Naive thymus-derived CD4-positive, alpha-beta T cell (primary cell): ENCODE data around the gene WDR20. TPM values are rescaled to one million over a fixed set of nuclear protein-coding genes. Genes with fewer than 3 reads are reported as not detected.
"Not testable (repeated sequence)": the region's sequence is repeated elsewhere in the genome, so short reads cannot be mapped to it uniquely, and the experiment has no call there.

Experiments used
- ATAC-seq: fragments of 150-1000 bp; cut with Tn5 transposase; 2 replicates; pipeline ENCODE4 v1.10.0; 2021; ENCODE audit warnings: mild to moderate bottlenecking, moderate library complexity
- CTCF ChIA-PET: fragments of 350-600 bp; sonication (Branson Sonifier 250); formaldehyde crosslinking; loops from one replicate; lab custom pipeline; 2021; ENCODE audit warnings: antibody characterized with exemption; lab: Charles Lee
- POLR2A ChIA-PET: fragments of 350-600 bp; sonication (Branson Sonifier 250); formaldehyde crosslinking; loops from one replicate; lab custom pipeline; 2021; ENCODE audit warnings: antibody characterized with exemption, inconsistent platforms; lab: Charles Lee
- DNase-seq, 9 donors: peaks; one replicate each; pipeline versions ENCODE4 v3.0.0 to v3.0.0-alpha.2; 2020 to 2022; ENCODE audit warnings: mixed read lengths in 1 of 9
- H3K27ac ChIP-seq: one replicate; pipeline ENCODE4 v1.7.0; 2013; ENCODE audit warnings: mild to moderate bottlenecking, low read depth, low read length, moderate library complexity
- H3K27me3 ChIP-seq, 2 donors: one replicate each; pipeline ENCODE4 v1.7.0; 2013; ENCODE audit warnings: low read length in 2 of 2, mild to moderate bottlenecking in 2 of 2, moderate library complexity in 2 of 2; ENCODE audit not compliant: control insufficient read depth in 2 of 2, insufficient read depth in 2 of 2
- H3K36me3 ChIP-seq, 3 experiments: 1 replicate in 2 of 3; 2 replicates in 1 of 3; pipeline ENCODE4 v1.7.0; 2013; ENCODE audit warnings: low read length in 3 of 3, mild to moderate bottlenecking in 3 of 3, moderate library complexity in 1 of 3; ENCODE audit not compliant: insufficient read depth in 3 of 3, control insufficient read depth in 2 of 3
- H3K4me1 ChIP-seq, 2 donors: one replicate each; pipeline ENCODE4 v1.7.0; 2013; ENCODE audit warnings: low read length in 2 of 2, mild to moderate bottlenecking in 2 of 2, moderate library complexity in 1 of 2; ENCODE audit not compliant: control insufficient read depth in 2 of 2, insufficient read depth in 2 of 2
- H3K4me3 ChIP-seq: 2 replicates; pipeline ENCODE4 v1.7.0; 2013; ENCODE audit warnings: mild to moderate bottlenecking, low read length
- H3K9me3 ChIP-seq, 3 experiments: 1 replicate in 2 of 3; 2 replicates in 1 of 3; pipeline ENCODE4 v1.7.0; 2013; ENCODE audit warnings: low read length in 3 of 3; ENCODE audit not compliant: control insufficient read depth in 2 of 3
- H3K27ac Mint-ChIP-seq, 9 donors: one replicate each; pipeline ENCODE4 v1.8.0; 2020 to 2022; ENCODE audit warnings: mixed read lengths in 9 of 9, mild to moderate bottlenecking in 8 of 9, moderate library complexity in 5 of 9, inconsistent platforms in 2 of 9
- H3K27me3 Mint-ChIP-seq, 5 donors: one replicate each; pipeline ENCODE4 v1.8.0; 2021 to 2022; ENCODE audit warnings: mixed read lengths in 5 of 5, mild to moderate bottlenecking in 1 of 5
- H3K36me3 Mint-ChIP-seq, 5 donors: one replicate each; pipeline ENCODE4 v1.8.0; 2020 to 2022; ENCODE audit warnings: mixed read lengths in 5 of 5, mild to moderate bottlenecking in 3 of 5, inconsistent platforms in 1 of 5
- H3K4me1 Mint-ChIP-seq, 7 donors: one replicate each; pipeline ENCODE4 v1.8.0; 2020 to 2022; ENCODE audit warnings: mixed read lengths in 7 of 7, mild to moderate bottlenecking in 3 of 7, inconsistent platforms in 1 of 7
- H3K4me3 Mint-ChIP-seq, 10 donors: one replicate each; pipeline ENCODE4 v1.8.0; 2020 to 2022; ENCODE audit warnings: mild to moderate bottlenecking in 10 of 10, mixed read lengths in 10 of 10, moderate library complexity in 6 of 10, inconsistent platforms in 2 of 10
- H3K9me3 Mint-ChIP-seq, 11 donors: one replicate each; pipeline ENCODE4 v1.8.0; 2020 to 2022; ENCODE audit warnings: mixed read lengths in 11 of 11, mild to moderate bottlenecking in 4 of 11, inconsistent platforms in 1 of 11, moderate library complexity in 1 of 11
- intact Hi-C, 2 donors: fragments of 100-400 bp; cut with micrococcal nuclease; formaldehyde crosslinking; loops; one replicate each; pipeline ENCODE4 v1.15.1; 2023
- polyA plus RNA-seq, 2 donors: library from polyadenylated mRNA; unstranded; fragments of 300-500 nt; fragmentation: Illumina TruSeq; gene quantifications; one replicate each; pipeline ENCODE4 v1.2.3, GENCODE V29; 2021
- total RNA-seq, 6 experiments: library from RNA in 5 of 6; stranded (reverse) in 5 of 6; gene quantifications; 1 replicate in 5 of 6; 2 replicates in 1 of 6; pipeline ENCODE4 v1.2.3 and lab custom pipeline; 2021 to 2026

The WDR20 gene
- total and polyA plus RNA-seq, 7 experiments from 2014 or later = 9.1 to 67.8 (median 36.1) TPM

- Histone ChIP-seq H3K4me3 (no peak overlapping the region), H3K36me3 (no peaks in the 10 kb centered on the region), H3K9me3 (no peaks in the 10 kb centered on the region), H3K4me1 (no peaks in the 10 kb centered on the region), H3K27me3 (no peaks in the 10 kb centered on the region), H3K27ac (no peak overlapping the region)
- Mint-ChIP-seq H3K4me1 (peaks cover 0 to 1% (median 0%) of the 10 kb centered on the region in 7 donors), H3K9me3 (no peaks in the 10 kb centered on the region), H3K27ac (no peak overlapping the region), H3K27me3 (no peaks in the 10 kb centered on the region), H3K36me3 (no peaks in the 10 kb centered on the region), H3K4me3 (no peak overlapping the region)
- no peak for ATAC-seq
- CTCF ChIA-PET = interaction anchor here (0.6 kb wide), 1 partner anchor 519 kb away, joined by 4 read pairs; no protein-coding TSS in a partner anchor
- POLR2A ChIA-PET = interaction anchor here (0.6 kb wide), 1 partner anchor 156 kb away, joined by 4 read pairs; no protein-coding TSS in a partner anchor
- DNase-seq = no peak
- intact Hi-C loops = no loop called here
These were observed 12.8 kb upstream of the WDR20 start for GRCh38 chr14:102126807-102127455.

GRCh38 chr14:102131741-102132140, 8.0 kb upstream of the WDR20 start:
- no peak overlapping the region for H3K27ac Mint-ChIP-seq
- no peaks in the 10 kb centered on the region for H3K9me3 Mint-ChIP-seq
- ATAC-seq (no peak), DNase-seq (no peak)
- POLR2A ChIA-PET = no interaction called here
- no peaks in the 10 kb centered on the region for H3K4me1 ChIP-seq
- H3K4me3 Mint-ChIP-seq = no peak overlapping the region
- no peaks in the 10 kb centered on the region for H3K27me3 Mint-ChIP-seq
- no peaks in the 10 kb centered on the region for H3K27me3 ChIP-seq
- CTCF ChIA-PET = no interaction called here
- peaks cover 0 to 7% (median 0%) of the 10 kb centered on the region in 5 donors for H3K36me3 Mint-ChIP-seq
- H3K27ac ChIP-seq = no peak overlapping the region
- H3K4me3 ChIP-seq = no peak overlapping the region
- H3K9me3 ChIP-seq = no peaks in the 10 kb centered on the region
- H3K36me3 ChIP-seq = no peaks in the 10 kb centered on the region
- intact Hi-C loops = no loop called here
- H3K4me1 Mint-ChIP-seq = peaks cover 0 to 1% (median 0%) of the 10 kb centered on the region in 7 donors

GRCh38 chr14:102134021-102134420, 5.7 kb upstream of the WDR20 start:
- H3K36me3 Mint-ChIP-seq, intact Hi-C loops, H3K27ac ChIP-seq, H3K36me3 ChIP-seq, H3K4me1 ChIP-seq, H3K9me3 ChIP-seq, H3K4me1 Mint-ChIP-seq, ATAC-seq, H3K9me3 Mint-ChIP-seq, H3K4me3 ChIP-seq, H3K27me3 Mint-ChIP-seq, H3K27me3 ChIP-seq, POLR2A ChIA-PET, DNase-seq, CTCF ChIA-PET, H3K27ac Mint-ChIP-seq, H3K4me3 Mint-ChIP-seq: not testable (repeated sequence)

- POLR2A ChIA-PET, H3K4me3 Mint-ChIP-seq, H3K36me3 Mint-ChIP-seq, H3K36me3 ChIP-seq, H3K9me3 ChIP-seq, H3K27ac ChIP-seq, H3K4me1 ChIP-seq, H3K27me3 ChIP-seq, H3K27ac Mint-ChIP-seq, H3K27me3 Mint-ChIP-seq, H3K4me3 ChIP-seq, DNase-seq, ATAC-seq, CTCF ChIA-PET, H3K9me3 Mint-ChIP-seq: not testable (repeated sequence)
- intact Hi-C loops = loop anchor here in 1 of 2 donors (5.0 kb wide), 2 partner anchors 172 to 378 kb away; partner anchors contain the start of gene DYNC1H1
- peaks cover 7 to 10% (median 9%) of the 10 kb centered on the region in 7 donors for H3K4me1 Mint-ChIP-seq
These were observed 5.0 kb upstream of the WDR20 start for GRCh38 chr14:102134719-102135118.

GRCh38 chr14:102135456-102135855, 4.2 kb upstream of the WDR20 start:
- intact Hi-C loops = loop anchor here in 1 of 2 donors (5.0 kb wide), 2 partner anchors 173 to 377 kb away; partner anchors contain the start of gene DYNC1H1
- H3K27ac ChIP-seq, POLR2A ChIA-PET, H3K36me3 ChIP-seq, H3K9me3 ChIP-seq, DNase-seq, H3K4me3 Mint-ChIP-seq, H3K27me3 ChIP-seq, H3K27ac Mint-ChIP-seq, H3K27me3 Mint-ChIP-seq, ATAC-seq, CTCF ChIA-PET, H3K4me1 ChIP-seq, H3K9me3 Mint-ChIP-seq, H3K36me3 Mint-ChIP-seq, H3K4me3 ChIP-seq: not testable (repeated sequence)
- peaks cover 8 to 13% (median 11%) of the 10 kb centered on the region in 7 donors for H3K4me1 Mint-ChIP-seq

- Mint-ChIP-seq H3K4me3 (peak overlapping the region; percentile 87 to 99 (median 96)), H3K36me3 (peaks cover 0 to 10% (median 4%) of the 10 kb centered on the region in 5 donors), H3K27ac (peak overlapping the region; percentile 41 to 98 (median 85)), H3K27me3 (no peaks in the 10 kb centered on the region), H3K4me1 (peaks cover 17 to 36% (median 24%) of the 10 kb centered on the region in 7 donors), H3K9me3 (peaks cover 0 to 4% (median 0%) of the 10 kb centered on the region in 11 donors)
- DNase-seq (no peak), ATAC-seq (no peak)
- intact Hi-C loops = loop anchor here (2.0 to 5.0 kb wide), 4 partner anchors 176 to 432 kb away; partner anchors contain the start of gene DYNC1H1 (in 1 of the 2)
- Histone ChIP-seq H3K27ac (no peak overlapping the region), H3K4me1 (peaks cover 18 to 22% of the 10 kb centered on the region in 2 donors), H3K9me3 (no peaks in the 10 kb centered on the region), H3K36me3 (peaks cover 0 to 4% (median 0%) of the 10 kb centered on the region in 3 experiments), H3K27me3 (no peaks in the 10 kb centered on the region), H3K4me3 (peak overlapping the region; percentile 80)
- ChIA-PET POLR2A (interaction anchor here (0.6 kb wide), 1 partner anchor 173 kb away, joined by 3 read pairs; no protein-coding TSS in a partner anchor), CTCF (interaction anchor here (0.8 kb wide), 1 partner anchor 456 kb away, joined by 3 read pairs; no protein-coding TSS in a partner anchor)
These were observed 1.2 kb upstream of the WDR20 start for GRCh38 chr14:102138535-102138934.
